ENCODE measurements around the gene EEF1AKMT3.

- TF ChIP-seq CTCF (IDR thresholded peaks at IDR 0.05 in 4 of 5, conservative IDR thresholded peaks at IDR 0.05 in 1 of 5) (no peak), POLR2A (IDR thresholded peaks at IDR 0.05) (no peak)
Measured at GRCh38 chr12:57781244-57781643, 8.8 kb downstream of the EEF1AKMT3 start.

Measured in gastrocnemius medialis (tissue), 4 donors.